T-helper 1 cell treated with Interleukin-12 subunit alpha and Interleukin-12 subunit beta and Interleukin-4 antibody, amounts not matched to agents 30 ng/mL and 1 ng/mL, for 36 hours (primary cell): ENCODE results near the gene CTSL. TPM values are rescaled to one million over a fixed set of nuclear protein-coding genes. Genes with fewer than 3 reads are reported as not detected.
"Not testable (repeated sequence)": the region's sequence is repeated elsewhere in the genome, so short reads cannot be mapped to it uniquely, and the experiment has no call there.

ENCODE experiments used
- intact Hi-C: fragments of 100-400 bp; cut with micrococcal nuclease; formaldehyde crosslinking; loops from one replicate; pipeline ENCODE4 v1.15.1; 2024
- total RNA-seq: library from RNA; stranded (reverse); gene quantifications from 2 replicates; pipeline ENCODE4 v1.2.3, GENCODE V29; 2022

The CTSL gene
- total RNA-seq, 1 donor from 2014 or later, result 3.9 TPM

- intact Hi-C loops, result no loop called here
These were observed 25.9 kb downstream of the CTSL start for GRCh38 chr9:87751868-87752267.

GRCh38 chr9:87753313-87753712 is 27.4 kb downstream of the CTSL start:
- intact Hi-C loops, result no loop called here

- intact Hi-C loops, result not testable (repeated sequence)
These were observed 32.4 kb downstream of the CTSL start for GRCh38 chr9:87758330-87758729.

GRCh38 chr9:87759980-87760379 is 34.1 kb downstream of the CTSL start:
- intact Hi-C loops, result not testable (repeated sequence)

- intact Hi-C loops, result no loop called here
These were observed 34.6 kb downstream of the CTSL start for GRCh38 chr9:87760529-87760928.

- intact Hi-C loops, result no loop called here
These were observed 37.4 kb downstream of the CTSL start for GRCh38 chr9:87763286-87763685.

- intact Hi-C loops, result no loop called here
These were observed 39.6 kb downstream of the CTSL start for GRCh38 chr9:87765521-87765920.

- intact Hi-C loops, result no loop called here
These were observed 40.8 kb downstream of the CTSL start for GRCh38 chr9:87766697-87767096.

- intact Hi-C loops, result no loop called here
These were observed 44.8 kb downstream of the CTSL start for GRCh38 chr9:87770616-87771315.

- intact Hi-C loops, result no loop called here
These were observed 45.5 kb downstream of the CTSL start for GRCh38 chr9:87771316-87772006.

- intact Hi-C loops, result no loop called here
These were observed 50.8 kb downstream of the CTSL start for GRCh38 chr9:87776481-87777379.

- intact Hi-C loops, result no loop called here
These were observed 53.1 kb downstream of the CTSL start for GRCh38 chr9:87778996-87779395.

Other genes with a start within 250 kb of the CTSL start
- gene DAPK1, start 228.3 kb upstream of the CTSL start, total RNA-seq, result 0.66 and 0.69 TPM in 2 replicates
- gene SPATA31E1, start 156.8 kb downstream of the CTSL start, total RNA-seq, result not detected in 2 replicates
- gene SPATA31C1, start 191.8 kb downstream of the CTSL start, total RNA-seq, result not detected in 2 replicates
- 1.5 TPM in 2 replicates for gene CDK20, start 248.4 kb downstream of the CTSL start, total RNA-seq